A673 (cell line): ENCODE data around the gene ARRB1. TPM values are rescaled to one million over a fixed set of nuclear protein-coding genes. Genes with fewer than 3 reads are reported as not detected.

ENCODE experiments used
- BruUV-seq: library from RNA; stranded (reverse); fragments of 400-500 nt; replicated peaks from 2 replicates; lab custom pipeline; 2021; lab: Mats Ljungman, UMichigan
- CTCF ChIA-PET: fragments of 300-600 bp; sonication (Branson Sonifier 250); formaldehyde crosslinking; loops from one replicate; lab custom pipeline; 2022; ENCODE audit warnings: antibody characterized with exemption; lab: Charles Lee
- POLR2A ChIA-PET: fragments of 300-600 bp; sonication (Branson Sonifier 250); formaldehyde crosslinking; loops from one replicate; lab custom pipeline; 2022; ENCODE audit warnings: antibody characterized with exemption; ENCODE audit not compliant: low non-redundant PET; lab: Charles Lee
- DNase-seq: peaks from one replicate; pipeline ENCODE4 v3.0.0-alpha.2; 2015; ENCODE audit warnings: low spot score
- H3K27ac ChIP-seq: fragments of 200-600 bp; sonication (generic); 2 replicates; pipeline ENCODE4 v1.5.1; 2016; ENCODE audit warnings: mixed run types, low read depth, mild to moderate bottlenecking, mixed read lengths, antibody characterized with exemption, low read length; ENCODE audit not compliant: poor library complexity, severe bottlenecking
- H3K27me3 ChIP-seq: fragments of 200-600 bp; sonication (generic); replicated peaks from 2 replicates; pipeline ENCODE4 v1.6.1; 2017; ENCODE audit warnings: mixed run types, low read depth, mild to moderate bottlenecking, mixed read lengths, antibody characterized with exemption, low read length; ENCODE audit not compliant: insufficient read depth, poor library complexity
- H3K36me3 ChIP-seq: fragments of 200-600 bp; sonication (generic); 2 replicates; pipeline ENCODE4 v1.6.1; 2016; ENCODE audit warnings: mixed run types, mild to moderate bottlenecking, mixed read lengths, antibody characterized with exemption, low read length; ENCODE audit not compliant: insufficient read depth, poor library complexity, severe bottlenecking
- H3K4me1 ChIP-seq: fragments of 200-600 bp; sonication (generic); 2 replicates; pipeline ENCODE4 v1.6.1; 2017; ENCODE audit warnings: mixed run types, mild to moderate bottlenecking, mixed read lengths, antibody characterized with exemption, low read length; ENCODE audit not compliant: insufficient read depth, poor library complexity, severe bottlenecking
- H3K4me3 ChIP-seq: fragments of 200-600 bp; sonication (generic); 2 replicates; pipeline ENCODE4 v1.5.1; 2016; ENCODE audit warnings: low read depth, mixed run types, mild to moderate bottlenecking, mixed read lengths, low read length; ENCODE audit not compliant: poor library complexity, severe bottlenecking
- H3K9me3 ChIP-seq: fragments of 200-600 bp; sonication (generic); 2 replicates; pipeline ENCODE4 v1.6.1; 2016; ENCODE audit warnings: mixed run types, low read depth, mild to moderate bottlenecking, mixed read lengths, antibody characterized with exemption, low read length; ENCODE audit not compliant: poor library complexity, severe bottlenecking
- CTCF ChIP-seq: fragments of 300-800, 200-600 bp; sonication (generic); conservative IDR thresholded peaks from 2 replicates; pipeline ENCODE4 v1.5.1; 2017; ENCODE audit warnings: low read depth, mild to moderate bottlenecking, antibody characterized with exemption, low read length, moderate library complexity, mixed read lengths
- EZH2 ChIP-seq: fragments of 200-600 bp; sonication (generic); IDR thresholded peaks from 2 replicates; pipeline ENCODE4 v1.6.1; 2017; ENCODE audit warnings: borderline replicate concordance, low read depth, mild to moderate bottlenecking, mixed read lengths, antibody characterized with exemption, low read length; ENCODE audit not compliant: poor library complexity, severe bottlenecking
- intact Hi-C: fragments of 100-400 bp; cut with micrococcal nuclease; formaldehyde crosslinking; loops from one replicate; pipeline ENCODE4 v1.10.0; 2022; ENCODE audit not compliant: unreplicated experiment
- total RNA-seq: library from RNA; stranded (reverse); gene quantifications from 2 replicates; pipeline ENCODE4 v1.2.3, GENCODE V29; 2021

ARRB1 gene
- total RNA-seq, 1 experiment from 2014 or later, result 37.8 TPM

- DNase-seq, result no peak
- no peaks in the 10 kb centered on the region for H3K9me3 ChIP-seq
- H3K36me3 ChIP-seq, result no peaks in the 10 kb centered on the region
- ChIA-PET POLR2A (interaction anchor here (0.6 kb wide), 1 partner anchor 142 kb away, joined by 4 read pairs; no protein-coding TSS in a partner anchor), CTCF (interaction anchor here (0.9 to 1.0 kb wide), 2 partner anchors 19 to 59 kb away, joined by 5 to 8 read pairs; no protein-coding TSS in a partner anchor)
- TF ChIP-seq CTCF (no peak), EZH2 (no peak)
- H3K4me3 ChIP-seq, result no peak overlapping the region
- no peaks in the 10 kb centered on the region for H3K27me3 ChIP-seq
- H3K4me1 ChIP-seq, result no peaks in the 10 kb centered on the region
- no peak overlapping the region for H3K27ac ChIP-seq
- no TSS peak for BruUV-seq
- intact Hi-C loops, result no loop called here
These were observed 127.4 kb downstream of the ARRB1 start for GRCh38 chr11:75223954-75224643.

DNA sequence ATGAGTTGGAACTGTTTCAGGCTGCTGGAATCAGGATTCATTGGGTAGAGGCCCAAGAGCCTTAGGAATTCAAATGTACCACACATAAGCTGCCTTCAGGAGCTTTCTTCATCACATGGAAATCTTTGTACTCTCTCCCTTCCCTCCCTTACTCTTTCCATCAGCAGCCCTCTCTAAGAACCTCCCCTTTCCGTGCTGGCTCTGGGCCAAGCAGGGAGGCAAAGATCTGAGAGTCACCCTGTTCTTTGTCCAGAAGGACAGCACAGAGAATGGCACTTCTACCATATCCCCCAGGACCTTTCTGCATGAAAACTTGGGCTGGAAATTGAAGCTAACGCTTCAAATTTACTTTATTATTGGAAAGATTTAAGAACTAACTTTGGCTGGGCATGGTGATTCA lies 131.6 kb downstream of the ARRB1 start:
- Histone ChIP-seq H3K27me3 (peaks cover 4% of the 10 kb centered on the region), H3K27ac (no peak overlapping the region), H3K4me3 (no peak overlapping the region), H3K9me3 (no peaks in the 10 kb centered on the region), H3K36me3 (no peaks in the 10 kb centered on the region), H3K4me1 (no peaks in the 10 kb centered on the region)
- intact Hi-C loops, result no loop called here
- TF ChIP-seq CTCF, result no peak
- no peak for TF ChIP-seq EZH2
- POLR2A ChIA-PET, result interaction anchor here (0.5 kb wide), 1 partner anchor 50 kb away, joined by 4 read pairs; no protein-coding TSS in a partner anchor
- BruUV-seq, result no TSS peak
- CTCF ChIA-PET, result no interaction called here
- DNase-seq, result no peak

DNA sequence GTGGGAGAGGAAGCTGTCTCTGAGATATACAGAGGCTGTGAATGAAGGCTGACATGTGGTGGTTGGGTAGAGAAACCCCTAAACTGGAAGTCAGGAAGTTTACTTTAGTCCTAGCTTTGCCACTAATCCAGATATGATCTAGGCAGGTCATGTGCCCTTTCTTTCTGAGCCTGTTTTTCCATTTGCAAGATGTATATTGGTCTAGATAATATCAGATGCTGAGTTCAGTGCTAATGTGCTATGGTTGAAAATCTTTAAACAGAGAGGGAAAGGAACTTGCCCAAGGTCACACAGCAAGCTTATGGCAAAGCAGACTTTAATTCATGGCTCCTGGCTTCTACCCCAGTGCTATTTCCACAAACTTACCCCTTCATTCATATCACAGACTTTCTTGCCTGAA lies 136.6 kb downstream of the ARRB1 start:
- Histone ChIP-seq H3K4me1 (no peaks in the 10 kb centered on the region), H3K4me3 (no peak overlapping the region), H3K36me3 (no peaks in the 10 kb centered on the region), H3K27me3 (peaks cover 8% of the 10 kb centered on the region), H3K27ac (no peak overlapping the region), H3K9me3 (no peaks in the 10 kb centered on the region)
- BruUV-seq, result no TSS peak
- ChIA-PET CTCF (interaction anchor here (0.6 to 1.7 kb wide), 9 partner anchors 8 to 180 kb away, joined by 3 to 13 read pairs (median 6); partner anchors contain the start of gene TPBGL), POLR2A (no interaction called here)
- intact Hi-C loops, result loop anchor here (1.0 kb wide), 1 partner anchor 18 kb away; no protein-coding TSS in a partner anchor
- no peak for DNase-seq
- TF ChIP-seq CTCF, result no peak
- TF ChIP-seq EZH2, result no peak
